ES-I3 (cell line): ENCODE data around the gene CATSPER1.
"Not testable (repeated sequence)": the region's sequence is repeated elsewhere in the genome, so short reads cannot be mapped to it uniquely, and the experiment has no call there.

ENCODE experiments used
- H3K36me3 ChIP-seq: 2 replicates; pipeline ENCODE4 v1.6.1; 2013; ENCODE audit warnings: mild to moderate bottlenecking, low read length, control low read depth, moderate library complexity; ENCODE audit not compliant: insufficient read depth
- H3K4me1 ChIP-seq: 2 replicates; pipeline ENCODE4 v1.6.1; 2013; ENCODE audit warnings: mild to moderate bottlenecking, control low read depth, low read length; ENCODE audit not compliant: insufficient read depth
- H3K9ac ChIP-seq: 2 replicates; pipeline ENCODE4 v1.6.1; 2013; ENCODE audit warnings: low read depth, mild to moderate bottlenecking, low read length, moderate library complexity
- H3K9me3 ChIP-seq: 2 replicates; pipeline ENCODE4 v1.6.1; 2013; ENCODE audit warnings: mild to moderate bottlenecking, low read length, moderate library complexity; ENCODE audit not compliant: control insufficient read depth, insufficient read depth

CATSPER1 gene

GRCh38 chr11:66045177-66045639 lies 18.9 kb upstream of the CATSPER1 start:
- H3K9ac ChIP-seq: no peak overlapping the region
- H3K36me3 ChIP-seq: no peaks in the 10 kb centered on the region

GRCh38 chr11:66044757-66045156 lies 18.5 kb upstream of the CATSPER1 start:
- Histone ChIP-seq H3K4me1 (peaks cover 8% of the 10 kb centered on the region; the same call in 1 of the 2 replicates), H3K9ac (no peak overlapping the region), H3K36me3 (no peaks in the 10 kb centered on the region), H3K9me3 (no peaks in the 10 kb centered on the region)

More at GRCh38 chr11:66045177-66045639, 18.9 kb upstream of the CATSPER1 start:
- Histone ChIP-seq H3K9me3 (no peaks in the 10 kb centered on the region), H3K4me1 (peaks cover 8% of the 10 kb centered on the region; the same call in 1 of the 2 replicates)

GRCh38 chr11:66042996-66043906 lies 17.0 kb upstream of the CATSPER1 start:
- H3K9me3 ChIP-seq: no peaks in the 10 kb centered on the region
- H3K4me1 ChIP-seq: peaks cover 3% of the 10 kb centered on the region; the same call in 1 of the 2 replicates
- H3K36me3 ChIP-seq: no peaks in the 10 kb centered on the region
- no peak overlapping the region for H3K9ac ChIP-seq

- no peaks in the 10 kb centered on the region for H3K9me3 ChIP-seq
- peaks cover 3% of the 10 kb centered on the region; the same call in 1 of the 2 replicates for H3K4me1 ChIP-seq
- no peaks in the 10 kb centered on the region for H3K36me3 ChIP-seq
- no peak overlapping the region for H3K9ac ChIP-seq
These were observed 16.1 kb upstream of the CATSPER1 start for GRCh38 chr11:66042227-66042995.

- Histone ChIP-seq H3K9ac (no peak overlapping the region), H3K9me3 (no peaks in the 10 kb centered on the region), H3K36me3 (no peaks in the 10 kb centered on the region), H3K4me1 (peaks cover under 1% of the 10 kb centered on the region; the same call in 1 of the 2 replicates)
These were observed 13.5 kb upstream of the CATSPER1 start for GRCh38 chr11:66039765-66040164.

- Histone ChIP-seq H3K9me3 (no peaks in the 10 kb centered on the region), H3K36me3 (no peaks in the 10 kb centered on the region), H3K9ac (no peak overlapping the region), H3K4me1 (no peaks in the 10 kb centered on the region)
These were observed 11.0 kb upstream of the CATSPER1 start for GRCh38 chr11:66037327-66037726.

GRCh38 chr11:66036334-66036710 lies 10.0 kb upstream of the CATSPER1 start:
- H3K4me1 ChIP-seq: no peaks in the 10 kb centered on the region
- H3K9me3 ChIP-seq: no peaks in the 10 kb centered on the region
- no peaks in the 10 kb centered on the region for H3K36me3 ChIP-seq
- no peak overlapping the region for H3K9ac ChIP-seq

- no peaks in the 10 kb centered on the region for H3K9me3 ChIP-seq
- H3K4me1 ChIP-seq: no peaks in the 10 kb centered on the region
- no peaks in the 10 kb centered on the region for H3K36me3 ChIP-seq
- no peak overlapping the region for H3K9ac ChIP-seq
These were observed 9.5 kb upstream of the CATSPER1 start for GRCh38 chr11:66035653-66036333.

GRCh38 chr11:66032957-66033735 lies 6.9 kb upstream of the CATSPER1 start:
- Histone ChIP-seq H3K9me3 (no peaks in the 10 kb centered on the region), H3K36me3 (no peaks in the 10 kb centered on the region), H3K4me1 (no peaks in the 10 kb centered on the region), H3K9ac (no peak overlapping the region)

GRCh38 chr11:66023186-66023440 lies 3.2 kb downstream of the CATSPER1 start:
- H3K4me1 ChIP-seq, H3K36me3 ChIP-seq, H3K9ac ChIP-seq: not testable (repeated sequence)

GRCh38 chr11:66022401-66023185 lies 3.7 kb downstream of the CATSPER1 start:
- Histone ChIP-seq H3K9me3 (no peaks in the 10 kb centered on the region), H3K4me1 (no peaks in the 10 kb centered on the region; the same call in 1 of the 2 replicates), H3K9ac (peak overlapping the region; percentile 24), H3K36me3 (no peaks in the 10 kb centered on the region)

More at GRCh38 chr11:66023186-66023440, 3.2 kb downstream of the CATSPER1 start:
- not testable (repeated sequence) for H3K9me3 ChIP-seq

- Histone ChIP-seq H3K4me1 (no peaks in the 10 kb centered on the region; the same call in 1 of the 2 replicates), H3K9ac (no peak overlapping the region), H3K9me3 (no peaks in the 10 kb centered on the region), H3K36me3 (no peaks in the 10 kb centered on the region)
These were observed 5.5 kb downstream of the CATSPER1 start for GRCh38 chr11:66020618-66021357.

- no peaks in the 10 kb centered on the region for H3K9me3 ChIP-seq
- H3K36me3 ChIP-seq: no peaks in the 10 kb centered on the region
- no peak overlapping the region for H3K9ac ChIP-seq
- H3K4me1 ChIP-seq: no peaks in the 10 kb centered on the region; the same call in 1 of the 2 replicates
These were observed 6.1 kb downstream of the CATSPER1 start for GRCh38 chr11:66020212-66020611.
